GM21381 (cell line): ENCODE results near the gene LRRC36.
"Not testable (repeated sequence)": the region's sequence is repeated elsewhere in the genome, so short reads cannot be mapped to it uniquely, and the experiment has no call there.

Experiments
- ATAC-seq: cut with Tn5 transposase; IDR thresholded peaks from one replicate; pipeline ENCODE4 v1.9.1; 2021; ENCODE audit warnings: mild to moderate bottlenecking, moderate library complexity; ENCODE audit not compliant: unreplicated experiment

The LRRC36 gene

DNA sequence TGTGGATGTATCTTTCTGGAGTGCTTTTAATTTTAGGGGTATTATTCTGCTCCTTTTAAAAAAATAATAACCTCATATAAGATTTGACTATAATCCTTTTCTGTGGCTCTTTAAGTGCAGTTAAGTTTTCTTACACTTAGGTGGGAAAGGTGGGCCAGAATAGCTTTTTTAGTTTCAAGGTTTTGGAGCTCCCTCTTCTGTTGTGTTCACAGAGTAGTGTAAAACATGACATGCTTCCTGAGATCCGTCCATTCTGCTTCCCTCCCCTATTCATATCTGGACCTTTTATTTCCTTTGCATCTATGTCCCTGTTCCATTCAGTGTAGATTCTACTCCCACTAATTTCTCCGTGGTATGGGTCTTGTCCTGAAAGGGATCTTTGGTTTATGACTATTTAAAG lies 12.8 kb downstream of the LRRC36 start:
- ATAC-seq = no peak

DNA sequence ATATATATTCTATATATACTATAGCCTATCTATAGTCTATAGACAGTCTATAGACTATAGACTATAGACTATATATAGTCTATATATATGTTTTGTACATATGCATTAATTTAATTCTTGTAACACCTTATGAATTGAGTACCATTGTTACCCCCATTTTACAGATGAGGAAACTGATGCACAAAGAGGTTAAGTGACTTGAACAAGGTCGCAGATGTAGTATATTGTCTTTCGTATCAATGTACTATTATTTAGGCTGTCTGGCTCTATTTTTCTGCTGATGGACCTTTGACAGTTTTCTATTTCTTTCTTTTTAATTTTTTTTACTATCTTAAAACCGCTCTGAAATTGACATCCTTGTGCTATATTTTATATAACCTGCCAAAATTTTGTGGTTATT lies 14.6 kb downstream of the LRRC36 start:
- ATAC-seq = no peak

DNA sequence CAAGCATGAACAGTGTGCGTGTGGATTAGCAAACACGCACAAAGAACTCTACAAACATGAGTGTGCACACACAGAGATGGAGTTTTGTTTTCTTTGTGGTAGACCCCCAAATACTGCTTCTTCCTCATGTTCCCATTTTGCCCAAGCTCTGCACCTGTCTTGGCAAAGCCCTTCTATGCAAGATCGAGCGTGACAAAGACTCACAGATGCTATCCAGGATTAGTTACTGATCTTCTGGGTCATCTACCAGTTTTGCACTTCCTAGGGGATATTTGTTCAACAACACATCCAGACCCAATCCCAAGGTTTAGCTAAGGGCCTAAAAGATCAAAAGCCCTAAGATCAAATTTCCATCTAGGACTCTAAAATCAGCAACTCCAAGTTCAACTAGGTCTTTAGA lies 16.0 kb downstream of the LRRC36 start:
- no peak for ATAC-seq

DNA sequence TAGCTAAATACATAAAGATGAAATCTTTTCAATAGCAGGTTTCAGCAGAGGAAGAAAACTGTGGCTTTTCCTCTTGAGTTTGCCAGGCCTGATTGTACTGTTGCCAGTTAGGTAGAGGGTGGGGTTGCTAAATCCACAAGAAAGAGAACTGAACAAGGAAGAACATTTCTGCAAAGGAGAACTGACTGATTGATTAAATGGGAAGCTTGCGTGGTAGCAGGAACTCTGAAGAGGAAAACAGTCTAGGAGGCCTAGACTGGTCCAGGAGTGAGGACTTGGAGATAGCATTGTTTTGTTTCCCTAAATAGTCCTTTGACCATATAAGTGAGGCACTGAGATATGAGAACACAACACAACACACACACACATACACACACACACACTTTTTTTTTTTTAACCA lies 18.8 kb downstream of the LRRC36 start:
- no peak for ATAC-seq

DNA sequence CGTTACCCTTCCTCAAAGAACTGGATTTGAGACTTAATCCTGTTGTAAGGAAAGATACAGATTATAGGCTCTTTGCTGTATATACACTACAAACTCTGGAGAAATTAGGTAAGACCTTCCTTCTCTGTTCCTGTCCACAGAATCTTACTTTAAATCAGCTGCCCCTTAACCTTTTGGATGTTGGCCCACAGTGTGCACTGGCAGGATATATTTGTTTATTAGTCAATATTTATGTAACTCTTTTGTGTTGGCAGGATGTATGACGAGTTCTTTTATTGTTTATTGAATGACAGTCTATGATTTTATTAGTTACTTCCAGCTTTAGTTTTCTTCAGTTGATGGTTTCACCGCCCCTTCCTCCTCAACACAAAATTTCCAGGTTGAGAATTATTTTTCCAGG lies 19.7 kb downstream of the LRRC36 start:
- ATAC-seq = no peak

DNA sequence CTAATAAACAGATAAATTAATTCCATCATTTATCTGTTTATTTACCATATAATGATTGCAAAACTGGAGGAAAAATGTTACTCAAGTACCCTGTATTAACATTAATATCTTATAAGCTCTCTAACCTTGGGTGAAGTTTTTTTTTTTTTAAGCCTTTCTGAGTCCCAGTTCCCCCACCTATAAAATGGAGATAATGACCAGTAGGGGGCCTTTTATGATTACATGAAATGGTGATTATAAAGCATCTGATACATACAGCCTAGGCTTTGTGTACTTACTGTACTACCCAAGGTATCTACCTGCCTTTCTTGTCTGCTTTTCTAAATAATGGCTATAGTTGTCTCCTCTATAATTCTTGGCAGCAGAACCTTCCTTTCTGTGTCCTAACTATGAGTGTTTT lies 22.6 kb downstream of the LRRC36 start:
- no peak for ATAC-seq

DNA sequence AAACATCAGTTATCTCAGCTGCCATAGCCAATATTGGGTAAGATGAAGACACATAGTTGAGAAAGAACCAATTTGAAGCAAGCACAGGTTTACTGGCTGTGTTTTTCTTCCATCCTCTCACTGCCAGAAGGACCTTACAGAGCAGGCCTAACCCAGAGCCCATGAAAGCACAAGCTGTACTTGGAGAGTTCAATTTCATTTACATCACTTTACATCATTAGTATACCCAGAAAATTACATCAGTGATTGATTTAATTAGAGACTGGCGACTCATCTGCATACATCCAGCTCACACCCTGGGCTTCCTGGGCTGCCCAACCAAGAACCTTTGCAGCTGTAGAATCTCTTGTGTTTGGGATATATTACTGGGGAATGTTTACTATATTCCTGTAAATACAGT lies 23.7 kb downstream of the LRRC36 start:
- no peak for ATAC-seq

DNA sequence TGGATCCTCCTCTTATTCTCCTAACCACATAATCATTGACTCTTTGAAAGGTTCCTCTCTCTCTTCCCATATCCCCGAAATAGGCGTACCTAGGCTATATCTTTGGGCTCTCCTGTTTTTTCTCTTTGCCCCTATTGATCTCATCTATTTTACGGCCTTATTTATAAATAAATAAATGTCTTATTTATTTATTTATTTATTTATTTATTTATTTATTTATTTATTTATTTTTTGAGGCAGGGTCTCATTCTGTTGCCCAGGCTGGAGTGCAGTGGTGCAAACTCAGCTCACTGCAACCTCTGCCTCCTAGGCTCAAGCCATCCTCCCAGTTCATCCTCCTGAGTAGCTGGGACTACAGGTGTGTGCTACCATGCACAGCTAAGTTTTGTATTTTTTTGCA lies 25.8 kb downstream of the LRRC36 start:
- not testable (repeated sequence) for ATAC-seq

DNA sequence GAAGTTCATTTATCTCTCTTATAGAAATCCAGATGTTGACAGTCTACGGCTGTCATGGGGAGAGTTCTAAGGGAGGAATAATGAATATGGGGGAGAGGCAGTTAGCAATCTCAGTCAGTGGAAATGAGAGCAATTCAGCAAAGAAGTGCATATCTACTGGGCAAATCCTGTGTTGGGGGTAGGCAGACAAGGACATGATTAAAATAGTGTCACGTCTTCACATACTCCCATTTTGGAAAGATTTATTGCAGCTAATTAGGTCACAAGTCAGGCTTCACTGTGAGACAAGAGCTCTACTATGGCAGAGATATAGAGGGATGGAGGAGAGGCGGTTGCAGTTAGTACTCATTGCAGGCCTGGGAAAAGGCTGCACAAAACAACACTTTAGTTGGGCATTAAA lies 29.8 kb downstream of the LRRC36 start:
- ATAC-seq = no peak

DNA sequence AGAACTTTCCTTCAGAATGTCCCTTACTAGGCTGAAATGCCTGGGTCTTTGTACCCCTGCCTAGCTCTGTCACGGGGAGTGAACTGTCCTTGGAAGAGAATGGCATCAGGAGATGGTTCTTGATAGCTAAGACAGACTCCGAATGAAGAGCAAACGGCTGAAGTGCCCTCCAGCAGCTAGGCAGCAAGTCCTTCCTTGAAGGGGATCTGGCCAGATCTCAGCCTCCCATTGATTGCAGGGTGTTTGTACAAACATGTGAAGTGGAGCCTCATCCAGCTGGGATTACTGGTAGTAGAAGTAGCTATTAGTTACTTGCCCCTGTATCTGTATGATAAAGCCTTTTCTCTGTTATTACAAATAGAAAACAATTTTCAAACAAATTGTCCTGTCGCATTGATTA lies 30.9 kb downstream of the LRRC36 start:
- no peak for ATAC-seq

DNA sequence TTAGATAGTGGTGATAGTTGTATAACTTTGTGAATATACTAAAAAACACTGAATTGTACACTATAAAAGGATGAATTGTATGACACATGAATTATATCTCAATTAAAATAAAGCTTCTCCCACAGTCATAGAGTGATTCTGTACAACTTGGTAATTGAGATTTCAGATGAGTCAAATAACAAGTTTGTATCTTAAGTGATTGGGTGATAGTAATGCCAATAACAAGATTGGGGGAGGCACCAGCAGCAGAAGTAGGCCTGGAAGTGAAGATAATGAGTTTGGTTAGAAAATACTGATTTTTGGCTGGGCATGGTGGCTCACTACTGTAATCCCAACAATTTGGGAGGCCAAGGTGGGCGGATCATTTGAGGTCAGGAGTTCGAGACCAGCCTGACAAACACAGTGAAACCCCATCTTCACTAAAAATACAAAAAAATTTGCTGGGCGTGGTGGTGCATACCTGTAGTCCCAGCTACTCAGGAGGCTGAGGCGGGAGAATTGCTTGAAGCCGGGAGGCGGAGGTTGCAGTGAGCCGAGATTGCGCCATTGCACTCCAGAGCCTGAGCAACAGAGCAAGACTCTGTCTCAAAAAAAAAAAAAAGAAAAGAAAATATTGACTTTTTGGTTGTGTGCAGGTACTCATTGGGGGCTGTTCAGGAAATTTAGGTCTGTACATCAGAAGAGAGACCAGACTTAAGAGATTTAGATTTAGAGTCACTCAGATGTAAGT lies 33.1 kb downstream of the LRRC36 start:
- not testable (repeated sequence) for ATAC-seq

DNA sequence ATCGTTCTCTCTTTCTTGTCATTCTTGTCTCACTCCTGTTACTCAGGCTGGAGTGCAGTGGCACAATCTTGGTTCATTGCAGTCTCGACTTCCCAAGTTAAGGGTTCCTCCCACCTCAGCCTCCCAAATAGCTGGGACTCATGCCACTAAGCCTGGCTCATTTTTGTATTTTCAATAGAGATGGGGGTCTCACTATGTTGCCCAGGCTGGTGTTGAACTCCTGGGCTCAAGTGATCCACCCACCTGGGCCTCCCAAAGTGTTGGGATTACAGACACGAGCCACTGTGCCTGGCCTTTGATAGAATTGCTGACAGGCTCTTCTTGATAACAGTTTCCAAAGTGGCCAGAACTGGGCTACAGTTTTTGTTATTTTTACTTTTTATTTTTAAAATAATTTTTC lies 34.4 kb downstream of the LRRC36 start:
- no peak for ATAC-seq

DNA sequence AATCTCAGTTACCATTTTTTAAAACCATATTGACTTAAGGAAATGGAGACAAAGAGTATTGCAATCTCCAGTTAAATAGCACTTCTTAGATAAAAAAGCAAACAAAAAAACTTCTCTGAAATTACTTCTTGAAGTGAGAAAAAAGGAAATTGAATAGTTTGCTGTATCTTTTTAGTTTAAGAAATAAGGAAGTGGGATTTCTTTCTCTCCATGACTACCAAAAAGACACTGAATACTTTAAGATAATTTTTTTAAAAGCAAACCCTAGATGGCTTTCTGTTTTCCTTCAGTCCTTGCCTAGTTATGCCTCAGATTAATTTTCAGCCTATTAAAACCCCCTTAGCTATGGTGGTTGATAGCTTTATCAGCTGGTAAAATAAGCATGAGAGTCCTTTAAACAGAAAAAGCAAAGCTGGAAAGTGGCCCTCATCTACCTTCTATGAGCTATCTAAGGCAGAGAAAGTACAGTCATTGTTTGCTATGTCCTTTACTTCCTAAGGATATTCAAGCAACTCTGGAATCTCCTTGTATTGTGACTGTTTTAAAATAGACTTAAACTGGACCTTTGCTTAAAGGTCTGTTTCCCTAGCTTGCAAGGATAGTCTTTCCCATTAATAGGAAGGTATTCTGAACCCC lies 38.1 kb downstream of the LRRC36 start:
- no peak for ATAC-seq

DNA sequence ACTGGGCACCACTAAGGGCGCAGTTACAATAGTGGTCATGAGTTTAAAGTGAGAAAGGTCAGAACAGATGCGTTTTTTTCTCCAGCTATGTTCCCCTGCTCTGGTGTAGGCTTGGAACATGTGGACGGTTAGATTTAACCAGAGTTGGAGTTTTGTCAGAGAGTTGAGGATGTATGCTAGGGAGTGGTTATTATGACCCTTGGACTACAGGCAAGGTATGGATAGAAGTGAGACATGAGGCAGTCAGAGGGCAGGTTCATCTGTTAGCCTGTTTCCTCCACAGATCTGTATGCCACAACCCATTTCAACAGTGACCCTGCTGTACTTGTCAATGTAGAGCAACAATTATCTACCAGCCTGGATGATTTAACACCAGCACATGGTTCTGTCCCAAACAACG lies 44.0 kb downstream of the LRRC36 start:
- no peak for ATAC-seq

DNA sequence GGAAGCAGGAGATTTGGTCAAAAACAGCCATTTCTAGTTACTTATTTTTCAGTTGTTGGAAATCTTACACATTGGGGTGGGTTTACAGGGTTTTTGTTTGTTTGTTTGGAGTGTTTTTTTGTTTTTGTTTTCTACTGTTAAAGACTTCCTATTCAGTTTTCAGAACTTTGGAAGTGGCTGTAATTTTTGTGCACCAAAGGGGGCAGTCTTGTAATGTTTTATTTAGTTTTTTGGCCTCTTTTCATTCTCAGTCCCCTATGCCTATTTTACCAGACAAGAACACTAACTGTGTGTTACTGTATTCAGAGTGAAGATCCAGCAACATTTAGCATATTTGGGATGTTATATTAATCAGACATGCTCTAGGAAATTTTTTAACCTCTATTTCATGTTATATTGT lies 46.0 kb downstream of the LRRC36 start:
- ATAC-seq = no peak

DNA sequence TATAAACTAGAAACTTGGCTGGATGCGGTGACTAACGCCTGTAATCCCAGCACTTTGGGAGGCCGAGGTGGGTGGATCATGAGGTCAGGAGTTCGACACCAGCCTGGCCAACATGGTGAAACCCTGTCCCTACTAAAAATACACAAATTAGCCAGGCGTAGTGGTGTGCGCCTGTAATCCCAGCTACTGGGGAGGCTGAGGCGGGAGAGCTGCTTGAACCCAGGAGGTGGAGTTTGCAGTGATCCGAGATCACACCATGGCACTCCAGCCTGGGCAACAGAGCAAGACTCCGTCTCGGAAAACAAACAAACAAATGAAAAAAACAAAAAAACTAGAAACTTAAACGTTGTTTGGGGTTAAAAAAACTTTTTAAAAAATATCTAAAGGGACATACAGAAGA lies 49.4 kb downstream of the LRRC36 start:
- not testable (repeated sequence) for ATAC-seq

DNA sequence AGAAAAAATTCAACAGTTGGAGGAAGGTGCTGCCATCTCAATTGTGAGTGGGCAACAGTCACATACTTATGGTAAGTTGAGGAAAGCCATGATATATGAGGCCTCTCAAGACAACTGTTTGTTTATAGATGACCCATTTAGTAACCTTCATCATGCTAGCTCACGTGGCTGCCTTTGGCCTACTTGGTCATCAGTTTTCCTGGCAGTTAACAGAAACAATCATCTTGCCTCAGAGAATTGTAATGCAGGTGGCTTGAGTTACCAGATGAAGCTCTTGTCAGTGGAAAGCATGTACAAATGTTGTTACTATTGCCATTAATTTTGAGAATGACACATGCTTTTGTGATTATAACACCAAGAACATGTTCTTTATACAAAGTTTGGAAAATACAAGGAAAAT lies 52.0 kb downstream of the LRRC36 start:
- no peak for ATAC-seq

DNA sequence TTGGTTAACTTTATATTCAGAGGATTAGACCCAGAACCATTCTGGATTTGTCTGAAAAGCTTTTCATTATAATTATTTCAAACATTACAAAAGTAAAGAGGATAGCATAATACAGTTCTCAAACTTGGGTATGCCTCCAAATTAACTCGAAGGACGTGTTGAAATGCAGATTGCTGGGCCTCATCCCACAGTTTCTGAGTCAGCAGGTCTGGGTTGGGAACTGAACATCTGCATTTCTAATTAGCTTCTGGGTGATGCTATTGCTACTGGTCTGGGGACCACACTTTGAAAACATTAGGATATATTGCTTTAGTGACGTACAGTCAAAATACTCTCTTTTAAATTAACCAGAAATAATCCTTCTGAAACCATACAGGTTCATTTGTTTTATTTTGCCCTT lies 56.7 kb downstream of the LRRC36 start:
- ATAC-seq = no peak

DNA sequence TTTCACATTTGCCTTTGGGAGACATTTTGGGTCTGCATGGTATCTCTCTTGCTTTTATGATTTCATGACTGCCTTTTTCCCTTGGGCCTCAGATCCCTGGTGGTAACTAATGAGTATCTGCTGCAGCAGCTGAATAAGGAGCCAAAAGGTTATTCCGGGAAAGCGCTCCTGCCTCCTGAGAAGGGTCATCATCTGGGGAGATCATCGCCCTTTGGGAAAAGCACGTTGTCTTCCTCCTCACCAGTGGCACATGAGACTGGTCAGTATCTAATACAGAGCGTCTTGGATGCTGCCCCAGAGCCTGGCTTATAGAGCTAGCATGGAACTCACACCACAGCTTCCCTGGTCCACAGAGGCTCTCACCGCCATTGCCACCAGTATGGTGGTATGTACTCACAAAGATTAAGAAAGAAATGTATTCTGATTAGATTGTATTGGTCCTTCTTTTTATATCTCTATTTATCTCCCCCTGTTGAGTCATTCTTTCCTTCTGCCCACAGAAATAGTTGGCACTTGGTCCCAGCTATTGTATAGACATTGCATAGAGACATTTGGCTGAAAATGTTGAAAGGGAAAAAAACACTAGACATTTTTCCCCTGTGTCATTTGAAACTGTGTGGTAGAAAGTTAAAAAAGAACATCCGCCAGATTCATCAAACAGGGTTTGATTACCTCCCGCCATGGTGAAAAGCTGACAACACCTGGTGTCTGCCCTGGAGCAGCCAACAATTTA lies 58.3 kb downstream of the LRRC36 start:
- no peak for ATAC-seq

DNA sequence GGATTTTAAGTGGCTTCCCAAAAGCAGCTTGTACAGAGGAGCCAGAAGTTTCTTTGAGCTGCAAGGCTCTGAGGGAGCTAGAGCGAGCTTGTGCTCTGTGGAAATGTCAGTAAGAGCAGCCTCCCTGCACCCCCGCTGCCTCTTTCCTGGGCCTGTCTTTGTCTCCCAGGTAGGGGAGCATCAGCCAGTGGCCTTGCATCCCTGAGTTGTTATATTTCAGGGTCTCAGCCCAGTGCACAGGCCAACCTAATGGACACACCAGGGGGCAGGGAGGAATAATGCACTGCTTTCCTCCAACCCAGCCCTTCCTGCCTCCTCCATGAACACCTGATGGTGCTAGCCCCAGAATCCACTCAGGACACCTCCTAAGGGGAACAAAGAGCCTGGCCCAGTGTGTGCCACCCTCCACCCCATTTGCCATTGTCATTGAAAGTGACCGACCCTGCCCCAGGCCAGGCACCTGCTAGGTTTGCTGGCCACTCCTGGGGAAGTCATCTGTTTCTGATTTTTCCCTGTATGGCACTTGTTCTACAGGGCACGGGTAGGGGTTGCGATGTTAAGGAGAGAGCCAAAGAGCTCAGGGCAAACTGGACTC lies 60.3 kb downstream of the LRRC36 start:
- no peak for ATAC-seq

DNA sequence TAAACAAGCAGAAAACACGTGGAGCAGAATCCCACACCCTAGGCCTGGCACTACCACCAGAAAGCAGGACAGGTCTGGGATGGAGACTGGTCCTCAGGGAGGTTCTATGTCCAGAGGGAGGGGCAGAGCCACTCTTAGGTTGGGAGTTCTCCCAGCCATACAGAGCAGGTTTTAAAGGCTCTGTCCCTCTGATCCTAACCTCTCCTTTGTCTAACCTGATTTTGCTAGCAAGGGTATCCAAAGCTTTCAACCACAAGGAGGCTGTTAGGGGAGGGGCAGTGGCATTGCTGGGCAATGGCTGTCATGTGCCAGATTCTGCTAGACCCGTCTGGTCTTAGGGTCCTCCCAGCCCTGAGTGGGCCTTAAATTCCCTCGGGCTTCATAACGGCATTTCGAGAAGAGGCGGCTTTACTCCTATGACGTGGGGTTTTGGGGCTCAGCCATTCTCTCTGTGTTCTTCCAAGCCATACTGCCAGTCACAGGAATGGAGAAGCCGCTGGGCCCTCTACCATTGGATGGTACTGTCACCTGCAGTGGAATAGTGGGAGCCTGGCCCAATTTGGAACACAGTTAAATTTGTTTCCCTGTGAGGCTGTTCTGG lies 61.0 kb downstream of the LRRC36 start:
- no peak for ATAC-seq
